Neuronal stem cell (in vitro differentiated cells): ENCODE data around the gene CHD5.
A peak's percentile ranks its signal among the peaks of the same experiment; 100 is the strongest.

Experiments used
- DNase-seq: peaks from one replicate; pipeline ENCODE4 v3.0.0-alpha.2; 2013; ENCODE audit warnings: low spot score
- H2AFZ ChIP-seq: one replicate; pipeline ENCODE4 v1.6.1; 2013; ENCODE audit warnings: mild to moderate bottlenecking, low read length, inconsistent platforms
- H2AK5ac ChIP-seq: 2 replicates; pipeline ENCODE4 v1.6.1; 2013; ENCODE audit warnings: low read depth, mild to moderate bottlenecking, inconsistent platforms, low read length, moderate library complexity, mixed read lengths
- H2BK120ac ChIP-seq: 2 replicates; pipeline ENCODE4 v1.6.1; 2013; ENCODE audit warnings: low read depth, mild to moderate bottlenecking, inconsistent platforms, low read length, moderate library complexity, mixed read lengths
- H2BK12ac ChIP-seq: one replicate; pipeline ENCODE4 v1.6.1; 2013; ENCODE audit warnings: low read length, inconsistent platforms
- H2BK15ac ChIP-seq: 2 replicates; pipeline ENCODE4 v1.6.1; 2013; ENCODE audit warnings: mild to moderate bottlenecking, low read length, inconsistent platforms, mixed read lengths
- H2BK5ac ChIP-seq: one replicate; pipeline ENCODE4 v1.6.1; 2013; ENCODE audit warnings: inconsistent platforms, mild to moderate bottlenecking, low read length, moderate library complexity
- H3K14ac ChIP-seq: one replicate; pipeline ENCODE4 v1.6.1; 2013; ENCODE audit warnings: low read length, inconsistent platforms
- H3K18ac ChIP-seq: 2 replicates; pipeline ENCODE4 v1.6.1; 2013; ENCODE audit warnings: low read length, inconsistent platforms
- H3K23ac ChIP-seq: 2 replicates; pipeline ENCODE4 v1.6.1; 2013; ENCODE audit warnings: low read depth, mild to moderate bottlenecking, mixed read lengths, low read length, inconsistent platforms; ENCODE audit not compliant: poor library complexity
- H3K27ac ChIP-seq: replicated peaks from 3 replicates; pipeline ENCODE4 v1.5.1; 2013; ENCODE audit warnings: low read length, inconsistent platforms
- H3K27me3 ChIP-seq, 3 experiments: 2 replicates each; pipeline ENCODE4 v1.6.1; 2013; ENCODE audit warnings: low read length in 3 of 3, mild to moderate bottlenecking in 2 of 3, inconsistent platforms in 1 of 3, low read depth in 1 of 3, mixed read lengths in 1 of 3, moderate library complexity in 1 of 3; ENCODE audit not compliant: control insufficient read depth in 3 of 3, insufficient read depth in 3 of 3
- H3K36me3 ChIP-seq, 2 donors: replicated peaks in 1 of 2; 2 replicates each; pipeline ENCODE4 v1.6.1; 2013; ENCODE audit warnings: low read length in 2 of 2; ENCODE audit not compliant: control insufficient read depth in 2 of 2, insufficient read depth in 2 of 2
- H3K4ac ChIP-seq: 2 replicates; pipeline ENCODE4 v1.6.1; 2013; ENCODE audit warnings: inconsistent platforms, mild to moderate bottlenecking, low read length, moderate library complexity
- H3K4me1 ChIP-seq, 2 donors: 1 replicate in 1 of 2; 2 replicates in 1 of 2; pipeline ENCODE4 v1.6.1; 2013; ENCODE audit warnings: low read length in 2 of 2, low read depth in 1 of 2; ENCODE audit not compliant: control insufficient read depth in 2 of 2, insufficient read depth in 1 of 2
- H3K4me2 ChIP-seq: one replicate; pipeline ENCODE4 v1.6.1; 2013; ENCODE audit warnings: mild to moderate bottlenecking, low read length, inconsistent platforms; ENCODE audit not compliant: insufficient read depth, poor library complexity, severe bottlenecking
- H3K4me3 ChIP-seq, 2 donors: 2 replicates each; pipeline ENCODE4 v1.5.1; 2013; ENCODE audit warnings: low read length in 2 of 2, mild to moderate bottlenecking in 2 of 2, inconsistent platforms in 1 of 2, moderate library complexity in 1 of 2
- H3K79me1 ChIP-seq: one replicate; pipeline ENCODE4 v1.6.1; 2013; ENCODE audit warnings: low read depth, mild to moderate bottlenecking, inconsistent platforms, low read length, moderate library complexity
- H3K9ac ChIP-seq: one replicate; pipeline ENCODE4 v1.6.1; 2013; ENCODE audit warnings: mild to moderate bottlenecking, low read depth, low read length, inconsistent platforms; ENCODE audit not compliant: poor library complexity
- H3K9me3 ChIP-seq, 2 donors: replicated peaks in 1 of 2; 2 replicates each; pipeline versions ENCODE3 to v1.6.1; 2013; ENCODE audit warnings: low read length in 2 of 2, mild to moderate bottlenecking in 2 of 2, inconsistent platforms in 1 of 2, low read depth in 1 of 2, mixed read lengths in 1 of 2, moderate library complexity in 1 of 2; ENCODE audit not compliant: control insufficient read depth in 2 of 2, insufficient read depth in 1 of 2
- H4K8ac ChIP-seq: one replicate; pipeline ENCODE4 v1.6.1; 2013; ENCODE audit warnings: low read depth, mild to moderate bottlenecking, inconsistent platforms, low read length, moderate library complexity
- H4K91ac ChIP-seq: one replicate; pipeline ENCODE4 v1.6.1; 2013; ENCODE audit warnings: low read length, low read depth, mild to moderate bottlenecking, inconsistent platforms; ENCODE audit not compliant: poor library complexity
- WGBS, 2 donors: extraction: QIAGEN DNeasy Blood & Tissue Kit; methylation state at CpG; one replicate each; pipeline ENCODE4 v1.1.7; 2013; ENCODE audit warnings: missing lambda C conversion rate in 2 of 2, mixed read lengths in 1 of 2; ENCODE audit not compliant: insufficient read length in 2 of 2, insufficient replicate concordance in 1 of 2; ENCODE audit errors: extremely low coverage in 2 of 2; 5-methylcytosine and 5-hydroxymethylcytosine counted together

The CHD5 gene

DNA sequence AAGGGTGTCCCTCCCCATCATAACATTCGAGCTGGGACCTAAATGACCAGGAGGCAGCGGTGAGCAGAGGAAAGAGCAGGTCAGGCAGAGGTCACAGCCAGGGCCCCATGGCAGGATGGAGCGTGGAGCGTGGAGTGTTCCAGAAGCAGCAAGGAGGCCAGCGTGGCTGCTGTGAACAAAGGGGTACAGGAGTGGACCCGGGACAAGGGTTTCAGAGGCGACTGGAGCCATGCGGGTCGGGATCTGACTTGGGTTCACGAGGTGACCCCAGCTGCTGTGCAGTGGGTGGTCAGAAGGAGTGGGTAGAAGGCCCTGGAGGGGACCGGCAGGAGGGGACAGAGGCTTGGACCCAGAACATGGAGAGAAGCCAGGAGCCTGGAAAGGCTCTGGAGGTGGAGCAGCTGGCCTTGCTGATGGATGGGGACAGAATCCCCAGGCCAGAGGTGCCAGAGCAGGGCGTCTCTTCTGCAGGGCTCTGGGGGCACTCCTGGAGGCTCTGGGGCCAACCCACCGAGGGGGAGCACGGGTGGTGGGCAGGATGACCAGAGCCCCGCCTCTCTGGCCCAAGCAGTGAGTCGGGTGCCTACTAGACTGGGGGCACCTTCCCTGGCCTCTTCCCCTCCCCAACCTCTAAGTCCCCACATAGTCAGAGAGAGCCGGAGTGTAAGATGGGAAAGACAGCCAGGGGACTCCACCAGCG, 2.3 kb downstream of the CHD5 start:
- Histone ChIP-seq H2BK120ac (peak overlapping the region; percentile 84), H2AFZ (no peak overlapping the region), H3K36me3 (no peaks in the 10 kb centered on the region), H3K14ac (no peak overlapping the region), H2BK12ac (peak overlapping the region; percentile 30), H3K79me1 (no peaks in the 10 kb centered on the region), H2BK5ac (no peak overlapping the region), H3K9ac (no peak overlapping the region), H3K9me3 (no peaks in the 10 kb centered on the region), H3K4me1 (peaks cover 4 to 8% of the 10 kb centered on the region in 2 donors), H3K18ac (no peak overlapping the region), H4K8ac (no peak overlapping the region), H2BK15ac (peak overlapping the region; percentile 64), H3K4me3 (no peak overlapping the region), H3K4ac (no peak overlapping the region), H3K27ac (no peak overlapping the region), H3K27me3 (peaks cover 19 to 66% (median 64%) of the 10 kb centered on the region in 3 experiments), H4K91ac (no peak overlapping the region), H2AK5ac (no peak overlapping the region), H3K4me2 (no peak overlapping the region), H3K23ac (peak overlapping the region; percentile 34)
- no CpG with 5 or more reads among the region's 18 CpGs for WGBS, 2 donors
- no peak for DNase-seq

DNA sequence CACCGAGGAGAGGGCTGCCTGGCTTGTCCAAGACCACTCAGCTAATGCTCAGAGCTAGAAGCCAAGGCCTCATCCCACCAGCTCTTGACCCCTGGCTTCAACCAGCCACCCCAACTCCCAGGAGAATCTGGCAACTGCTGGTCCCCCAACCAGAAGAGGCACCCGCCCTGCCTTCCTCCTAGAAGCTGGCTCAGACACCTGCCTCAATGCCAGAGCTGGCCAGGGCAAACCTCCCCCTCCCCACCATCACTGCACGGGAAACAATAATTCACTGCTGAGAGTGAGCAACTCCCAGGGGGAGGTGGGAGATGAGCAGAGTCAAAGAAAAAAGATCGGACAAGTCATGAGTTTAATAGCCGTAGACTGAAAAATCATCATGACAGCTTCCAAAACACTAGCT, 3.3 kb downstream of the CHD5 start:
- Histone ChIP-seq H3K4me3 (no peak overlapping the region), H3K27ac (no peak overlapping the region), H2BK5ac (no peak overlapping the region), H2AK5ac (no peak overlapping the region), H2AFZ (no peak overlapping the region), H3K14ac (no peak overlapping the region), H3K23ac (no peak overlapping the region), H3K4ac (no peak overlapping the region), H3K4me2 (no peak overlapping the region), H4K91ac (no peak overlapping the region), H3K9ac (no peak overlapping the region), H3K36me3 (no peaks in the 10 kb centered on the region), H2BK15ac (no peak overlapping the region), H3K9me3 (no peaks in the 10 kb centered on the region), H4K8ac (no peak overlapping the region), H3K27me3 (peaks cover 19 to 59% (median 58%) of the 10 kb centered on the region in 3 experiments), H2BK12ac (no peak overlapping the region), H3K79me1 (no peaks in the 10 kb centered on the region), H2BK120ac (no peak overlapping the region), H3K4me1 (peaks cover 4 to 8% of the 10 kb centered on the region in 2 donors), H3K18ac (no peak overlapping the region)
- no peak for DNase-seq
- WGBS, 2 donors: no CpG with 5 or more reads among the region's 5 CpGs

DNA sequence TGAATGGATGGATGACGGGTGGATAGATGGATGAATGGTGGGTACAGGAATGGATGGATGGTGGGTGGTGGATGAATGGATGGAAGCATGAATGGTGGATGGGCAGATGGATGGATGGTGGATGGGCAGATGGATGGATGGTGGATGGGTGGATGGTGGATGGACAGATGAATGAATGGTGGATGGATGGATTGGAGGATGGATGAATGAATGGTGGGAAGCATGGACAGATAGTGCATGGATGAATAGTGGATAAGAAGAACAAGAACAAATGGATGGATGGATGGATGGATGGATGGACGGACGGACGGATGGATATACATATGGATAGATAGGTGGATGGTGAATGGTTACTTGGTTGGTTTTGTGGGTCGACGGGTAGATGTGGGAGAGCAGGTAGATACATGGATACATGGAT, 4.7 kb downstream of the CHD5 start:
- Histone ChIP-seq H3K9me3 (no peaks in the 10 kb centered on the region), H3K27me3 (peaks cover 15 to 56% (median 45%) of the 10 kb centered on the region in 3 experiments), H3K4me1 (peaks cover 0 to 4% of the 10 kb centered on the region in 2 donors), H2BK15ac (no peak overlapping the region), H2BK5ac (no peak overlapping the region), H3K23ac (no peak overlapping the region), H3K18ac (no peak overlapping the region), H2BK12ac (no peak overlapping the region), H2AK5ac (no peak overlapping the region), H3K4ac (no peak overlapping the region), H4K8ac (no peak overlapping the region), H3K4me2 (no peak overlapping the region), H2AFZ (no peak overlapping the region), H3K27ac (no peak overlapping the region), H4K91ac (no peak overlapping the region), H3K4me3 (no peak overlapping the region), H3K36me3 (no peaks in the 10 kb centered on the region), H3K9ac (no peak overlapping the region), H3K79me1 (no peaks in the 10 kb centered on the region), H2BK120ac (no peak overlapping the region), H3K14ac (no peak overlapping the region)
- WGBS, 2 donors: 100% methylated on average over 3 of the region's 6 CpGs; no CpG with 5 or more reads in 1 of the 2 donors
- no peak for DNase-seq

DNA sequence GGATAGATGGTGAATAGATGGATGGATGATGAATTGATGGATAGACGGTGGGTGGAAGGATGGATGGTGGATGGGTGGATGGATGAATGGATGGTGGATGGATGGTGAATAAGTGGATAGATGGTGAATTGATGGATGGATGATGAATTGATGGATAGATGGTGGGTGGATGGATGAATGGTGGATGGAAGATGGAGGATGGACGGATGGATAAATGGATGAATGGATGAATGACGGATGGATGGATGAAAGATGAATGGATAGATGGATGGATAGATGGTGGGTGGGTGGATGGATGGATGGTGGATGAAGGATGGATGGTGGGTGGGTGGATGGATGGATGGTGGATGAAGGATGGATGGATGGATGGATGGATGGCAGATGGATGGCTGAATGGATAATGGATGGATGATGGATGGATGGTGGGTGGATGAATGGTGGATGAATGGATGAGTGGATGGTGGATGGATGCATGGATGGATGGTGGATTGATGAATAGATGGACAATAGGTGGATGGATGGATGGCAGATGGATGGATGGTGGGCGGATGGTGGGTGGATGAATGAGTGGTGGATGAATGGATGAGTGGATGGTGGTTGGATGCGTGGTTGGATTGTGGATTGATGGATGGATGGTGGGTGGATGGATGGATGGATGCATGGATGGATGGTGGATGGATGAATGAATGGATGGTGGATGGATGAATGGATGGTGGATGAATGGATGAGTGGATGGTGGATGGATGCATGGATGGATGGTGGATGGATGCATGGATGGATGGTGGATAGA, 5.3 kb downstream of the CHD5 start:
- Histone ChIP-seq H3K36me3 (no peaks in the 10 kb centered on the region), H3K23ac (no peak overlapping the region), H3K4me1 (peaks cover 0 to 4% of the 10 kb centered on the region in 2 donors), H3K27ac (no peak overlapping the region), H2BK5ac (no peak overlapping the region), H2AFZ (no peak overlapping the region), H2BK120ac (no peak overlapping the region), H3K9me3 (no peaks in the 10 kb centered on the region), H2BK12ac (no peak overlapping the region), H3K9ac (no peak overlapping the region), H3K14ac (no peak overlapping the region), H2BK15ac (no peak overlapping the region), H3K27me3 (peaks cover 12 to 53% (median 39%) of the 10 kb centered on the region in 3 experiments), H3K79me1 (no peaks in the 10 kb centered on the region), H4K8ac (no peak overlapping the region), H3K4me3 (no peak overlapping the region), H4K91ac (no peak overlapping the region), H3K4ac (no peak overlapping the region), H3K18ac (no peak overlapping the region), H3K4me2 (no peak overlapping the region), H2AK5ac (no peak overlapping the region)
- no peak for DNase-seq
- WGBS, 2 donors: 100% methylated on average over 3 to 5 of the region's 5 CpGs
